PFSK-1 (cell line): ENCODE results near the gene PLAC1.

Experiments used
- FOXP2 ChIP-seq: optimal IDR thresholded peaks from 2 replicates; pipeline ENCODE3; 2011; ENCODE audit warnings: borderline replicate concordance, control low read depth, inconsistent platforms; ENCODE audit not compliant: insufficient read depth; ENCODE audit errors: extremely low read length, extremely low read depth
- POLR2AphosphoS5 ChIP-seq: IDR thresholded peaks from 2 replicates; pipeline ENCODE4 v1.6.1; 2012; ENCODE audit warnings: low read depth, mild to moderate bottlenecking, control low read depth, low read length, moderate library complexity
- REST ChIP-seq, 2 experiments: IDR thresholded peaks; 2 replicates each; pipeline versions ENCODE4 v1.6.1 to v1.8.0; 2011 to 2012; ENCODE audit warnings: low read depth in 2 of 2, low read length in 2 of 2, control low read depth in 1 of 2, inconsistent platforms in 1 of 2, mild to moderate bottlenecking in 1 of 2, moderate library complexity in 1 of 2; ENCODE audit not compliant: insufficient read depth in 1 of 2
- SIN3A ChIP-seq: IDR thresholded peaks from 2 replicates; pipeline ENCODE4 v1.6.1; 2012; ENCODE audit warnings: mild to moderate bottlenecking, low read length, moderate library complexity, borderline replicate concordance; ENCODE audit not compliant: insufficient read depth
- TAF1 ChIP-seq: IDR thresholded peaks from 2 replicates; pipeline ENCODE4 v1.6.1; 2012; ENCODE audit warnings: low read length, control low read depth, borderline replicate concordance; ENCODE audit not compliant: insufficient read depth

The PLAC1 gene

GRCh38 chrX:134679644-134680043, 21.4 kb upstream of the PLAC1 start:
- TF ChIP-seq REST (IDR thresholded peaks at IDR 0.05; ENCODE audit: insufficient read depth in 1 of 2, low read depth in 2 of 2, low read length in 2 of 2) = no peak
- no peak for TF ChIP-seq FOXP2
- no peak for TF ChIP-seq TAF1
- TF ChIP-seq POLR2AphosphoS5 = no peak
- TF ChIP-seq SIN3A = no peak

GRCh38 chrX:134679221-134679620, 20.9 kb upstream of the PLAC1 start:
- no peak for TF ChIP-seq TAF1
- TF ChIP-seq POLR2AphosphoS5 = no peak
- no peak for TF ChIP-seq FOXP2
- TF ChIP-seq SIN3A = no peak
- no peak for TF ChIP-seq REST (IDR thresholded peaks at IDR 0.05; ENCODE audit: insufficient read depth in 1 of 2, low read depth in 2 of 2, low read length in 2 of 2)

- TF ChIP-seq TAF1 = no peak
These were observed 19.1 kb upstream of the PLAC1 start for GRCh38 chrX:134677332-134677731.

- TF ChIP-seq FOXP2 = no peak
- no peak for TF ChIP-seq REST (IDR thresholded peaks at IDR 0.05; ENCODE audit: insufficient read depth in 1 of 2, low read depth in 2 of 2, low read length in 2 of 2)
- no peak for TF ChIP-seq POLR2AphosphoS5
- no peak for TF ChIP-seq SIN3A
- no peak for TF ChIP-seq TAF1
These were observed 18.2 kb upstream of the PLAC1 start for GRCh38 chrX:134676436-134676835.

- TF ChIP-seq POLR2AphosphoS5 = no peak
- no peak for TF ChIP-seq FOXP2
- no peak for TF ChIP-seq REST (IDR thresholded peaks at IDR 0.05; ENCODE audit: insufficient read depth in 1 of 2, low read depth in 2 of 2, low read length in 2 of 2)
- TF ChIP-seq TAF1 = no peak
These were observed 14.9 kb upstream of the PLAC1 start for GRCh38 chrX:134673123-134673522.

GRCh38 chrX:134672101-134672500, 13.8 kb upstream of the PLAC1 start:
- no peak for TF ChIP-seq POLR2AphosphoS5
- TF ChIP-seq TAF1 = no peak
- no peak for TF ChIP-seq FOXP2
- no peak for TF ChIP-seq SIN3A
- TF ChIP-seq REST (IDR thresholded peaks at IDR 0.05; ENCODE audit: insufficient read depth in 1 of 2, low read depth in 2 of 2, low read length in 2 of 2) = no peak
